GM12801 (cell line): Measurements from ENCODE around the gene GHDC.

Experiments used
- CTCF ChIP-seq: IDR thresholded peaks from one replicate; pipeline ENCODE4 v1.5.1; 2011; ENCODE audit warnings: control low read depth; ENCODE audit not compliant: insufficient read length; ENCODE audit errors: extremely low read depth

The GHDC gene

GRCh38 chr17:42210046-42210445, 15.8 kb upstream of the GHDC start:
- TF ChIP-seq CTCF, result no peak

GRCh38 chr17:42203354-42203753, 9.1 kb upstream of the GHDC start:
- no peak for TF ChIP-seq CTCF

GRCh38 chr17:42202696-42203095, 8.4 kb upstream of the GHDC start:
- TF ChIP-seq CTCF, result no peak

GRCh38 chr17:42202159-42202558, 7.9 kb upstream of the GHDC start:
- no peak for TF ChIP-seq CTCF

GRCh38 chr17:42201458-42201772, 7.1 kb upstream of the GHDC start:
- no peak for TF ChIP-seq CTCF

- no peak for TF ChIP-seq CTCF
Observed at GRCh38 chr17:42200706-42201457, 6.6 kb upstream of the GHDC start.

- no peak for TF ChIP-seq CTCF
Observed at GRCh38 chr17:42199416-42200011, 5.2 kb upstream of the GHDC start.

- no peak for TF ChIP-seq CTCF
Observed at GRCh38 chr17:42198897-42199296, 4.6 kb upstream of the GHDC start.
